ENCODE results near the gene PYURF.
"Not testable (repeated sequence)": the region's sequence is repeated elsewhere in the genome, so short reads cannot be mapped to it uniquely, and the experiment has no call there.

Gene PYURF

DNA sequence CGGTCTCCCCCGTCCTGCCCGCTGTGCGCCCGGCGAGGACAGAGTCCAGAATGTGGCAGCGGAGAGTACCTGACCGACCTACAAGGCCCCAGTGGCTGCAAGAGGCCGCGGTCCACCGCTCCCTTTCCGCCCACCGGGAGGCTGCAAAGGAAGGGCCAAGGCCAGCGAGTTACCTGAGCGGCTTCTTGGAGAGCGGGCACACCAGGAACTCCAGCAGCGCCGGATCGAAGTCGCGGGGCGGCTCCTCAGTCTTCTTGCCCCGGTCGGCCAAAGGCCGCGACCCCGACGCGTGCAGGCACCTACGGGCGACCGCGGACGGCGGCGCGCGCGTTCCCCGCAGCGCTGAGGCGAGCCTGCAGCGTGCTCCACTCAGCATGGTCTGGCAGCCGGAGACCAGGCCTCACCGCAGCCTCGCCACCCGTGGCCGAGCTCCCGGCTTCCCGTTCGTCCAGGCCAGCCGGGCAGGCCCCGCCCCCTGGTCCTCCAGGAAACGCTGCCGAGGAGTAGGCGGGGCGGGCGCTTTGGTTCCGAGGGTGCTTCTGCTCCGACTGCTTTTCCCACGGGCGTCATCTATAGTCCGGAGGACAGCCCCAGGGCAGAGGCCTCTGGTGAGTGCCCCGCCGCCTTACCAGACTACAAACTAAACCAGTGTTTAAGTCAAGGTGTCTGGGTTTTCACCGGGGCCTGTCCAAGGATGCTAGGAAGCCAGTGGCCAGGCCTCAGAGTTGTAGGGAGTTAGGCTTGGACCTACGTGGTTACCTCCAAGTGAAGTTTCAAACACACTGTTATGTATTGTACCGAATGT, at the start of gene PYURF:
Gene PYURF, minus strand, starts transcription at position 452 of the 805 bp plus-strand sequence. Its CDS starts 76 bp downstream, at position 376.
- FAIRE-seq, result no peak

DNA sequence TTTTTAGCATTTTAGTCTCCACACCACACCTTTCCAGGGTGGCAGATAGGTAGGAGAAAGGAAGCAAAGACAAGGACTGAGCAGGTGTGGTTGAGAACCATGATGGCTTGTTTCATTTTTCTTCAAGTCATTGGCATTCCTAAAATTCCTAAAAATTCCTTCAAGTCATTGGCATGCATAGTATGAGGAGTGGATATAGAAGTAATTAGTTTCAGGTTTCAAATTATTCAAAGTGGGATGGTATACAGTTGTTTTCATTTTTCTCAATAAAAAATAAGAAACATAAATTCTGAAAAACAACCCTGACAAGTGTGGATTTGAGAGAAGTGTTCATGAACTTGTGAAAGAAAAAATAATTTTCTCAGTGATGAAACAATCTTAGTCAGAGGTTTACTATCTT, 46.4 kb upstream of the PYURF start:
- FAIRE-seq, result no peak

GRCh38 chr4:88567591-88567990, 44.0 kb upstream of the PYURF start:
- FAIRE-seq, result no peak

- FAIRE-seq, result no peak
These were observed 26.2 kb upstream of the PYURF start for GRCh38 chr4:88549815-88550214.

DNA sequence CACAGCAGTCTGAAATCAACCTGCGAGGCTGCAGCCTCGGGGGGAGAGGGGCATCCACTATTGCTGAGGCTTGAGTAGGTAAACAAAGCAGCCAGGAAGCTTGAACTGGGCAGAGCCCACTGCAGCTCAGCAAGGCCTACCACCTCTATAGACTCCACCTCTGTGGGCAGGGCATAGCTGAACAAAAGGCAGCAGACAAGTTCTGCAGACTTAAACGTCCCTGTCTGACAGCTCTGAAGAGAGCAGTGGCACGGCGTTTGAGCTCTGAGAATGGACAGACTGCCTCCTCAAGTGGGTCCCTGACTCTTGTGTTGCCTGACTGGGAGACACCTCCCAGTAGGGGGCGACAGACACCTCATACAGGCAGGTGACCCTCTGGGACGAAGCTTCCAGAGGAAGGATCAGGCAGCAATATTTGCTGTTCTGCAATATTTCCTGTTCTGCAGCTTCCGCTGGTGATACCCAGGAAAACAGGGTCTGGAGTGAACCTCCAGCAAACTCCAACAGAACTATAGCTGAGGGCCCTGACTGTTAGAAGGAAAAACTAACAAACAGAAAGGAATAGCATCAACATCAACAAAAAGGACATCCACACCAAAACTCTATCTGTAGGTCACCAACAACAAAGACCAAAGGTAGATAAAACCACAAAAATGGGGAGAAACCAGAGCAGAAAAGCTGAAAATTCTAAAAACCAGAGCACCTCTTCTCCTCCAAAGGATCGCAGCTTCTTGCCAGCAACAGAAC, 15.9 kb upstream of the PYURF start:
- not testable (repeated sequence) for FAIRE-seq

DNA sequence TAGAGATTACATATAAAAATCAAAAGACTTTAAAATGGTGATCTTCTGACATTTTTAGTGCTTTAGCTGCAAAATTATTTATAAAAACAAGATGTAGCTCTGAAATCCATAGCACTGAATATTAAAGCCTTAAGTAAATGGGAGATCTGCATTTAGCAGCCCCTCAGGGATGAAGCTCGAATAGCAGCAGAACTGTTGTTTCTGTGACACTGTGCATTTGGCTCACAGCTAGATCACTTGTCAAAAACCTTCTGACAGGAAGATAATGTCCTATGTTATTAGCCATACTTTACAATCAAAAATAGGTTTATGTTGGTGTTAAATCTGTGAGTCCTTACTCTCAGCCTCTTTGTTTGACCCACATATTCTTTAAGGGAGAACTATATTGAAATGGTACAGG, 14.1 kb upstream of the PYURF start:
- FAIRE-seq, result no peak

- no peak for FAIRE-seq
These were observed 11.6 kb upstream of the PYURF start for GRCh38 chr4:88535090-88535755.

DNA sequence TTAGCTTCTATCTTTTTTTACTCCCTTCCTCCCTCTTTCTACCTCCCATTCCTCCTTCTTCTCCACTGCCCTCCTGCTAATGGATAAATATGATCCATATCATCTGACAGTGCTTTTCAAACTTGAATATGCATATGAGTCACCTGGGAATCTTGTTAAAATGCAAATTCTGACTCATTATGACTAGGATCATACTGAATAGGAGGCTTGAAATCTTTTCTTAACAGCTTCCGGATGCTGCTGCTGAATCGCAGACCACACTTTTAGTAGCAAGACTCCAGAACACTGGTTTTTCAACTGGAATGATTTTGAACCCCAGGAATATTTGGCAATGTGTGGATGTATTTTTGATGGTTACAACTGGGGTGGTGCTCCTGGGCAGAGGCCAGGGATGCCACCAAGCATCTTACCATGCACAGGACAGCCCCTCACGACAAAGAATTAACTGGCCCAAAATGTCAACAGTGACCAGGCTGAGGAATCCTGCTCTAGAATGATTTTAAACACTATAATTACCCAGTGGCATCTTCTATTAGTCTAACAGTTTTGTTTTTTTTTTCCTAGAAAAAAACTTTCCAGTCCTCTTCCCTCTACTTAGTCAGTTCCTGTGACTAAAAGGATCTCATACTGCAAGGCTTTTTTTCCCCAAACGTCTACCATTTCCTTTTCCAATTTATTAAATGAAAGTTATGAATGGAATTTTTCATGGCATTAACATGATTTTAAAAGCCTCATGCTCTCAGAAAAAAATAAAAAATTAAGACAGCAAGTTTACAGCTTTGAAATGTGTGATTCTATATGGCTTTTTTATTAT, 10.6 kb upstream of the PYURF start:
- FAIRE-seq, result no peak

GRCh38 chr4:88533088-88533790, 9.7 kb upstream of the PYURF start:
- FAIRE-seq, result no peak

GRCh38 chr4:88531549-88531948, 8.0 kb upstream of the PYURF start:
- no peak for FAIRE-seq

- no peak for FAIRE-seq
These were observed 5.3 kb upstream of the PYURF start for GRCh38 chr4:88528861-88529260.

- no peak for FAIRE-seq
These were observed 4.2 kb upstream of the PYURF start for GRCh38 chr4:88527787-88528186.

GRCh38 chr4:88526221-88526815, 2.7 kb upstream of the PYURF start:
- FAIRE-seq, result no peak

GRCh38 chr4:88524171-88524570, 595 bp upstream of the PYURF start:
- FAIRE-seq, result no peak

DNA sequence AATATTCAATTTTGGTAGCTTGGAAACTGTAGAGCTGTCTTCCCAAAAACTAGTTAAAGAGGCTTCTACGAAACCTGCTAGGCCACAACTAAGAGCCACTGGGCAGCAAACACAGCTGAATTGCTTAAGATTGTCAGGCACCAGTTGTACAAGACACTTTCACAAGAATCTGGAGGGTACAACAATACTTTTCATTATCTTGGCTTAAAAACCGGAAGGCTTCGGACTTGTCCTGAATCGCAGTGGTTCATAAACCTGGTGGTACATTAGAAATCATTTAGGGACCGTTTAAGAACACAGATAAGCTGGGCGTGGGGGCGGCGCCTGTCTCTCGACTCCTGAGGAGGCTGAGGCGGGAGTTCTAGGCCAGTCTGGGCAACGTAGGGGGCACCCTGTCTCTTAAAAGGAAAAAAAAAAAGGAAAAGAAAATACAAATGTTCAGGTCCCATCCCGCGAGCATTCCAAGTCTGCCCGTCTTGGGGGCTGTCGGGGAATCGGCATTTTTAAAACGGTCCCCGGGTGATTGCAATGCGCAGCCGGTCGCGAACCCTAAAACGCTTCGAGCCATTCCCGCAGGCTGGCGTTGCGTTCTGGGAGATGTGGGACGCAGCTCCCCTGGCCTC, 763 bp downstream of the PYURF start:
- FAIRE-seq, result no peak

- no peak for FAIRE-seq
These were observed 4.7 kb downstream of the PYURF start for GRCh38 chr4:88518911-88519310.

DNA sequence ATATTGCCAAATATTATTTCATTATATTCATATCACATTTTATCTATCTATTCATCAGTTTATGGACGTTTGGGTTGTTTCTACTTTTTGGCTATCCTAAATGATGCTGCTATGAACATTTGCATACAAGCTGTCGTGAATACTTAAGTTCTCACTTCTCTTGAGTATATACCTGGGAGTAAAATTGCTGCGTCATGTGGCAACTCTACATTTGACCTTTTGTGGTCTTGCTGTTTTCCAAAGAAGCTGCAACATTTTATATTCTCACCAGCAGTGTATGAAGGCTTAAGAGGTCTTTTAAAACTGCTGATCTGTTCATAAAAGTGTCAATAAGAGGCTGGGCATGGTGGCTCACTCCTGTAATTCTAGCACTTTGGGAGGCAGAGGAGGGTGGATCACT, 5.8 kb downstream of the PYURF start:
- no peak for FAIRE-seq

GRCh38 chr4:88516746-88517145, 6.8 kb downstream of the PYURF start:
- FAIRE-seq, result no peak

DNA sequence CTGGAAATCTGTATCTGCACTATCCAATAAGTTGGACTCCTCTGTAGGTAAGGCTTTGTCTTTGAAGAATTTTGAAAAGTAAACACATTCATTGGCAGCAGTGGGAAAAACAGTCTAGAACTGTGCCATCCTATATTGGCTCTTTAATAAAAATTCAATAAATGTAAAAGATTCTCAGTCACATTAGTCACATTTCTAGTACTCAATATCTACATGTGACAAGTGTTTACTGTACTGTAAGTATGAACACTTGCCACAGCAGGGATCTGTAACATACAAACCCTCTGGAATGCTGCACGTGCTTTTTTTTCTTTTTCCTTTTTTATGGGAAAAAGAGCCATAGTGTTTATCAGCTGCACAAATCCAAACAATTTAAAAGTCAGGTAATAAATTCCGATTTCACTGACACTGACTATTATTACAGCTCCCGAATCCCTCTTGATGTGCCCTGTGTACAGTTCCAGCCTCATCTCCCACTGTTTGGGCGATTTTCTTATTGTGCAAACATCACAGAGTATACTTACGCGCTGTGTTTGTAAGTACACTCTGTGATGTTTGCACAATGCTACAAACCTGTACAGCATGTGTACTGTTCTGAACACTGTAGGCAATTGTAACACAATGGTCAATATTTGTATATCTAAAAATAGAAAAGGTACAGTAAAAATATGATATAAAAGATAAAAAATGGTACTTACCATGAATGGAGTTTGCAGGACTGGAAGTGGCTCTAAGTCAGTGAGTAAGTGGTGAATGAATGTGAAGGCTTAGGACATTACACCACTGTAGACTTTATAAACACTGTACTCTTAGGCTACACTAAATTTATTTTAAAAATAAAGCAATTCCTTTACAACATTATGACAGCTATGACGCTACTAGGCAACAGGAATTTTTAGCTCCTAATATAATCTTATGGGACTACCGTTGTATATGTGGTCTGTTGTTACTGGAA, 8.7 kb downstream of the PYURF start:
- FAIRE-seq, result no peak

DNA sequence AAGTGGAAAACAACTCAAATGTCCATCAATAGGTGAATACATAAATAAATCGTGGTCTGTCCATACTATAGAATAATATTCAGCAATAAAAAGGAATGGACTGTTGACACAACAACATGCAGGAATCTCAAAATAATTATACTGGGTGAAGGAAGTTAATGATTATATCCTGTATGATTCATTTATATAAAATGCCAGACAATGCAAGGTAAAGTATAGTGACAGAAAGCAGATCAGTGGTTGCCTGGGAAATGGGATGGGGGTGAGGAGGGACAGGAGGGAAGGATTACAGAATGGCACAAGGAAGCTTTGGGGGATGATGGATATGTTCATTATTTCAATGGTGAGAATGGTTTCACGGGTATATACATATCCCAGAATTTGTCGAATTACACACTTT, 12.3 kb downstream of the PYURF start:
- FAIRE-seq, result no peak
